Neural cell (in vitro differentiated cells): Measurements from ENCODE around the gene TLR8. TPM values are rescaled to one million over a fixed set of nuclear protein-coding genes. Genes with fewer than 3 reads are reported as not detected.

Experiments
- H2AFZ ChIP-seq: fragments of 200-600, 300-800 bp; sonication (generic), shearing (Covaris generic); 2 replicates; pipeline ENCODE4 v1.6.0; 2014; ENCODE audit warnings: low read depth, mild to moderate bottlenecking, antibody characterized with exemption, low read length, moderate library complexity
- H3F3A ChIP-seq: fragments of 200-600 bp; shearing (Covaris generic); 2 replicates; pipeline ENCODE4 v1.6.1; 2016; ENCODE audit warnings: mild to moderate bottlenecking, moderate library complexity, mixed read lengths, antibody characterized with exemption, low read length; ENCODE audit not compliant: insufficient read depth, poor library complexity, severe bottlenecking
- H3K27ac ChIP-seq: fragments of 200-600, 300-800 bp; sonication (generic), shearing (Covaris generic); 2 replicates; pipeline ENCODE4 v1.5.1; 2014; ENCODE audit warnings: mild to moderate bottlenecking, low read length, moderate library complexity
- H3K27me3 ChIP-seq: fragments of 300-800, 200-600 bp; sonication (generic), shearing (Covaris generic); 2 replicates; pipeline ENCODE4 v1.6.0; 2014; ENCODE audit warnings: mild to moderate bottlenecking, low read depth, low read length, moderate library complexity; ENCODE audit not compliant: insufficient read depth
- H3K36me3 ChIP-seq: fragments of 300-800, 200-600 bp; sonication (generic), shearing (Covaris generic); 2 replicates; pipeline ENCODE4 v1.5.1; 2014; ENCODE audit warnings: mild to moderate bottlenecking, antibody characterized with exemption, low read length, moderate library complexity; ENCODE audit not compliant: insufficient read depth
- H3K4me2 ChIP-seq: fragments of 300-800, 200-600 bp; sonication (generic), shearing (Covaris generic); 2 replicates; pipeline ENCODE4 v1.6.0; 2014; ENCODE audit warnings: mild to moderate bottlenecking, low read length
- H3K4me3 ChIP-seq: fragments of 300-800, 200-600 bp; sonication (generic), shearing (Covaris generic); 2 replicates; pipeline ENCODE4 v1.5.1; 2014; ENCODE audit warnings: mild to moderate bottlenecking, low read length, moderate library complexity
- H3K79me2 ChIP-seq: fragments of 200-600 bp; shearing (Covaris generic); replicated peaks from 2 replicates; pipeline ENCODE4 v1.6.0; 2014; ENCODE audit warnings: mild to moderate bottlenecking, low read length, moderate library complexity; ENCODE audit not compliant: insufficient read depth
- H3K9ac ChIP-seq: fragments of 300-800, 200-600 bp; sonication (generic), shearing (Covaris generic); 2 replicates; pipeline ENCODE4 v1.6.1; 2016; ENCODE audit warnings: mild to moderate bottlenecking, low read length, mixed read lengths
- H3K9me2 ChIP-seq: fragments of 200-600 bp; shearing (Covaris generic); 2 replicates; pipeline ENCODE4 v1.6.1; 2016; ENCODE audit warnings: mild to moderate bottlenecking, low read length, mixed read lengths; ENCODE audit not compliant: insufficient read depth
- H3K9me3 ChIP-seq: fragments of 200-600, 300-800 bp; sonication (generic), shearing (Covaris generic); 2 replicates; pipeline ENCODE4 v1.6.1; 2016; ENCODE audit warnings: mild to moderate bottlenecking, mixed run types, low read length, moderate library complexity, mixed read lengths
- H4K20me1 ChIP-seq: fragments of 200-600 bp; shearing (Covaris generic); 2 replicates; pipeline ENCODE4 v1.6.1; 2016; ENCODE audit warnings: mild to moderate bottlenecking, mixed run types; ENCODE audit not compliant: insufficient read depth
- CTCF ChIP-seq: fragments of 450-650 bp; IDR thresholded peaks from 2 replicates; pipeline ENCODE4 v1.5.1; 2014; ENCODE audit warnings: antibody characterized with exemption, mild to moderate bottlenecking, moderate library complexity; ENCODE audit not compliant: poor library complexity, severe bottlenecking
- EP300 ChIP-seq: fragments of 450-650 bp; conservative IDR thresholded peaks from 2 replicates; pipeline ENCODE4 v1.6.1; 2014; ENCODE audit warnings: antibody characterized with exemption, mild to moderate bottlenecking, moderate library complexity; ENCODE audit not compliant: poor library complexity, severe bottlenecking
- EZH2 ChIP-seq: fragments of 200-600, 300-800 bp; shearing (Covaris generic), sonication (generic); IDR thresholded peaks from 2 replicates; pipeline ENCODE4 v1.6.1; 2014; ENCODE audit warnings: antibody characterized with exemption, low read length, borderline replicate concordance, mild to moderate bottlenecking; ENCODE audit not compliant: insufficient read depth, poor library complexity, severe bottlenecking
- MXI1 ChIP-seq: fragments of 450-650 bp; conservative IDR thresholded peaks from 2 replicates; pipeline ENCODE4 v1.6.1; 2014; ENCODE audit warnings: antibody characterized with exemption, mild to moderate bottlenecking; ENCODE audit not compliant: poor library complexity, severe bottlenecking
- POLR2AphosphoS5 ChIP-seq: IDR thresholded peaks from 2 replicates; pipeline ENCODE4 v1.6.1; 2012
- RAD21 ChIP-seq: fragments of 450-650 bp; conservative IDR thresholded peaks from 2 replicates; pipeline ENCODE4 v1.6.1; 2014; ENCODE audit warnings: antibody characterized with exemption, mild to moderate bottlenecking, moderate library complexity
- REST ChIP-seq: IDR thresholded peaks from 2 replicates; pipeline ENCODE4 v1.6.1; 2012; ENCODE audit warnings: borderline replicate concordance
- SMC3 ChIP-seq: fragments of 450-650 bp; conservative IDR thresholded peaks from 2 replicates; pipeline ENCODE4 v1.6.1; 2014; ENCODE audit warnings: antibody characterized with exemption, mild to moderate bottlenecking, moderate library complexity; ENCODE audit not compliant: poor library complexity
- TAF1 ChIP-seq: IDR thresholded peaks from 2 replicates; pipeline ENCODE4 v1.6.1; 2012; ENCODE audit warnings: low read depth
- polyA plus RNA-seq: library from polyadenylated mRNA; depleted of rRNA; stranded (reverse); fragments of >200 nt; gene quantifications from 2 replicates; pipeline ENCODE4 v1.2.3, GENCODE V29; 2014

TLR8 gene
- polyA plus RNA-seq, 1 donor from 2014 or later = not detected

GRCh38 chrX:12954376-12954775 lies 48.0 kb downstream of the TLR8 start:
- Histone ChIP-seq H3K9me3 (no peaks in the 10 kb centered on the region), H3K4me3 (no peak overlapping the region), H4K20me1 (no peaks in the 10 kb centered on the region), H3K9me2 (no peaks in the 10 kb centered on the region), H3K27ac (no peak overlapping the region), H3K9ac (no peak overlapping the region), H3K27me3 (no peaks in the 10 kb centered on the region), H3K79me2 (no peaks in the 10 kb centered on the region), H3K4me2 (no peak overlapping the region), H3F3A (no peaks in the 10 kb centered on the region), H2AFZ (no peak overlapping the region), H3K36me3 (no peaks in the 10 kb centered on the region)
- TF ChIP-seq EP300 (no peak), SMC3 (no peak), POLR2AphosphoS5 (no peak), CTCF (no peak), MXI1 (no peak), REST (no peak), EZH2 (no peak), RAD21 (no peak), TAF1 (no peak)

GRCh38 chrX:12954981-12955380 lies 48.6 kb downstream of the TLR8 start:
- no peak overlapping the region for H3K4me2 ChIP-seq
- no peaks in the 10 kb centered on the region for H3F3A ChIP-seq

More at GRCh38 chrX:12954981-12955380, 48.6 kb downstream of the TLR8 start:
- Histone ChIP-seq H3K4me3 (no peak overlapping the region), H3K27ac (no peak overlapping the region), H3K27me3 (no peaks in the 10 kb centered on the region), H3K79me2 (no peaks in the 10 kb centered on the region), H3K9me3 (no peaks in the 10 kb centered on the region), H3K9ac (no peak overlapping the region), H4K20me1 (no peaks in the 10 kb centered on the region), H3K9me2 (no peaks in the 10 kb centered on the region), H3K36me3 (no peaks in the 10 kb centered on the region), H2AFZ (no peak overlapping the region)
- TF ChIP-seq CTCF (no peak), REST (no peak), MXI1 (no peak), TAF1 (no peak), EZH2 (no peak), EP300 (no peak), SMC3 (no peak), POLR2AphosphoS5 (no peak)
